KMS-11 (cell line): ENCODE measurements around the gene B4GALT4.

Source experiments
- H2AFZ ChIP-seq: fragments of 200-600 bp; sonication (generic); 2 replicates; pipeline ENCODE4 v1.6.1; 2016; ENCODE audit warnings: antibody characterized with exemption, mixed run types, low read depth
- H3K27ac ChIP-seq: fragments of 200-600 bp; sonication (generic); 2 replicates; pipeline ENCODE4 v1.6.1; 2016; ENCODE audit warnings: mild to moderate bottlenecking, mixed run types
- H3K27me3 ChIP-seq: fragments of 200-600 bp; sonication (generic); 2 replicates; pipeline ENCODE4 v1.6.1; 2017; ENCODE audit warnings: mild to moderate bottlenecking, low read depth, mixed run types, moderate library complexity; ENCODE audit not compliant: insufficient read depth
- H3K36me3 ChIP-seq: fragments of 200-600 bp; sonication (generic); 2 replicates; pipeline ENCODE4 v1.6.1; 2017; ENCODE audit warnings: mild to moderate bottlenecking, mixed run types; ENCODE audit not compliant: insufficient read depth
- H3K4me1 ChIP-seq: fragments of 200-600 bp; sonication (generic); 2 replicates; pipeline ENCODE4 v1.6.1; 2016; ENCODE audit warnings: mild to moderate bottlenecking, low read depth, mixed run types; ENCODE audit not compliant: poor library complexity, severe bottlenecking
- H3K4me2 ChIP-seq: fragments of 200-600 bp; sonication (generic); 2 replicates; pipeline ENCODE4 v1.7.0; 2016; ENCODE audit warnings: mild to moderate bottlenecking, mixed run types
- H3K4me3 ChIP-seq: fragments of 200-600 bp; sonication (generic); IDR thresholded peaks from 2 replicates; pipeline ENCODE4 v1.6.1; 2017; ENCODE audit warnings: low read depth, low read length, mixed read lengths; ENCODE audit not compliant: insufficient read depth
- H3K79me2 ChIP-seq: fragments of 200-600 bp; sonication (generic); 2 replicates; pipeline ENCODE4 v1.6.1; 2016; ENCODE audit warnings: low read depth, mixed run types; ENCODE audit not compliant: insufficient read depth
- H3K9ac ChIP-seq: fragments of 200-600 bp; sonication (generic); 2 replicates; pipeline ENCODE4 v1.6.1; 2016; ENCODE audit warnings: mild to moderate bottlenecking, mixed run types
- H4K20me1 ChIP-seq: fragments of 200-600 bp; sonication (generic); 2 replicates; pipeline ENCODE4 v1.6.1; 2016; ENCODE audit warnings: mild to moderate bottlenecking, mixed run types; ENCODE audit not compliant: insufficient read depth
- TF ChIP-seq, protein P1 (sequence below): fragments of 200-600 bp; sonication (generic); conservative IDR thresholded peaks from 2 replicates; pipeline ENCODE4 v1.6.1; 2017; ENCODE audit warnings: low read depth, mild to moderate bottlenecking, antibody characterized with exemption, low read length, moderate library complexity, mixed read lengths

The B4GALT4 gene

DNA sequence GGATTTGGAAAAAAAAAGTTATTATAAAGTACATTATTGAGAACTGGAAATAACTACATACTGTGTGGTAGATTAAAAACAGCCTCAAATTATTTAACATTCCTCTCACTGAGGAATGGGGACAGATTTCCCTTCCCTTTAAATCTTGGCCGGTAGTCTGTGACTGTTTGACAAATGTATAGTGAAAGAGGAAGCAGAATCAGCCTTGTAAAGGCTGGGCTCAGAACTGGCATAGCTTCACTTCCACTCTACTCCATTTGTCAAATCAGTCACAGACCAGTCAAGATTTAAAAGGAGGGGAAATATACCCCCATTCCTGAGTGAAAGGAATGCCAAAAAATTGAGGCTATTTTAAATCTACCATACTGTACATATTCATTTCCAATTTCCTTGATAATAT is 18.2 kb upstream of the B4GALT4 start:
- Histone ChIP-seq H3K36me3 (no peaks in the 10 kb centered on the region), H3K27ac (no peak overlapping the region), H3K79me2 (no peaks in the 10 kb centered on the region), H2AFZ (no peak overlapping the region), H3K4me3 (no peak overlapping the region), H3K4me1 (no peaks in the 10 kb centered on the region), H3K9ac (no peak overlapping the region), H3K4me2 (no peak overlapping the region), H3K27me3 (no peaks in the 10 kb centered on the region), H4K20me1 (no peaks in the 10 kb centered on the region)
- TF ChIP-seq, protein P1, sequence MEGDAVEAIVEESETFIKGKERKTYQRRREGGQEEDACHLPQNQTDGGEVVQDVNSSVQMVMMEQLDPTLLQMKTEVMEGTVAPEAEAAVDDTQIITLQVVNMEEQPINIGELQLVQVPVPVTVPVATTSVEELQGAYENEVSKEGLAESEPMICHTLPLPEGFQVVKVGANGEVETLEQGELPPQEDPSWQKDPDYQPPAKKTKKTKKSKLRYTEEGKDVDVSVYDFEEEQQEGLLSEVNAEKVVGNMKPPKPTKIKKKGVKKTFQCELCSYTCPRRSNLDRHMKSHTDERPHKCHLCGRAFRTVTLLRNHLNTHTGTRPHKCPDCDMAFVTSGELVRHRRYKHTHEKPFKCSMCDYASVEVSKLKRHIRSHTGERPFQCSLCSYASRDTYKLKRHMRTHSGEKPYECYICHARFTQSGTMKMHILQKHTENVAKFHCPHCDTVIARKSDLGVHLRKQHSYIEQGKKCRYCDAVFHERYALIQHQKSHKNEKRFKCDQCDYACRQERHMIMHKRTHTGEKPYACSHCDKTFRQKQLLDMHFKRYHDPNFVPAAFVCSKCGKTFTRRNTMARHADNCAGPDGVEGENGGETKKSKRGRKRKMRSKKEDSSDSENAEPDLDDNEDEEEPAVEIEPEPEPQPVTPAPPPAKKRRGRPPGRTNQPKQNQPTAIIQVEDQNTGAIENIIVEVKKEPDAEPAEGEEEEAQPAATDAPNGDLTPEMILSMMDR = no peak

- H3K36me3 ChIP-seq = no peaks in the 10 kb centered on the region
- no peak overlapping the region for H3K27ac ChIP-seq
- TF ChIP-seq, protein P1 = no peak
- H3K4me2 ChIP-seq = no peak overlapping the region
- H3K4me1 ChIP-seq = no peaks in the 10 kb centered on the region
- no peak overlapping the region for H3K4me3 ChIP-seq
- H3K79me2 ChIP-seq = no peaks in the 10 kb centered on the region
- H4K20me1 ChIP-seq = no peaks in the 10 kb centered on the region
- H3K27me3 ChIP-seq = no peaks in the 10 kb centered on the region
- no peak overlapping the region for H2AFZ ChIP-seq
- H3K9ac ChIP-seq = no peak overlapping the region
Measured at GRCh38 chr3:119257654-119258410, 17.2 kb upstream of the B4GALT4 start.

GRCh38 chr3:119257111-119257510 is 16.4 kb upstream of the B4GALT4 start:
- Histone ChIP-seq H3K79me2 (no peaks in the 10 kb centered on the region), H3K27ac (no peak overlapping the region), H3K4me1 (no peaks in the 10 kb centered on the region), H3K36me3 (no peaks in the 10 kb centered on the region), H2AFZ (no peak overlapping the region), H3K4me2 (no peak overlapping the region), H3K27me3 (no peaks in the 10 kb centered on the region), H3K9ac (no peak overlapping the region), H3K4me3 (no peak overlapping the region), H4K20me1 (no peaks in the 10 kb centered on the region)
- TF ChIP-seq, protein P1 = no peak

DNA sequence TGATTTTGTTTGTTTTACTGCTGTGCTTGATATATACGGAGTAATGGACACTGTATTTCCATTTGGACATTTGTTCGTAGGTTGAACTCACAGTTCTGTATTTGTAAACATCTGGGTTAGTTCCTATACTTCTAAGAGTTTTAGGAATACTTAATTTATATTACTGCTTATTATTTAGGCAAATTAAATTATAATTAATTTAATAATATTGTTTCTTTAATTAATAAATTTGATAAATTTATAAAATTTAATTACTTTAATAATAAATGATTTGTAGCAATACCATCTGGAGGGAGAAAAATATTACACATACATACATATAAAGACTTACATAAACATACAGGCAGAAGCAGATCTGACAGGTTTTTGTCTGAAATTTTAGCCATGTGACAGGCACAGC is 14.5 kb upstream of the B4GALT4 start:
- H3K27me3 ChIP-seq = no peaks in the 10 kb centered on the region
- H3K36me3 ChIP-seq = no peaks in the 10 kb centered on the region
- no peaks in the 10 kb centered on the region for H3K4me1 ChIP-seq
- no peak overlapping the region for H3K9ac ChIP-seq
- TF ChIP-seq, protein P1 = no peak
- no peaks in the 10 kb centered on the region for H4K20me1 ChIP-seq
- H3K4me2 ChIP-seq = no peak overlapping the region
- no peak overlapping the region for H3K4me3 ChIP-seq
- no peaks in the 10 kb centered on the region for H3K79me2 ChIP-seq
- no peak overlapping the region for H2AFZ ChIP-seq
- no peak overlapping the region for H3K27ac ChIP-seq
